HG03565 (cell line): Measurements from ENCODE around the gene OR51B4.
A peak's percentile ranks its signal among the peaks of the same experiment; 100 is the strongest.
"Not testable (repeated sequence)": the region's sequence is repeated elsewhere in the genome, so short reads cannot be mapped to it uniquely, and the experiment has no call there.

Source experiments
- ATAC-seq: cut with Tn5 transposase; IDR thresholded peaks from one replicate; pipeline ENCODE4 v1.9.1; 2021; ENCODE audit warnings: mild to moderate bottlenecking, moderate library complexity; ENCODE audit not compliant: unreplicated experiment

OR51B4 gene

DNA sequence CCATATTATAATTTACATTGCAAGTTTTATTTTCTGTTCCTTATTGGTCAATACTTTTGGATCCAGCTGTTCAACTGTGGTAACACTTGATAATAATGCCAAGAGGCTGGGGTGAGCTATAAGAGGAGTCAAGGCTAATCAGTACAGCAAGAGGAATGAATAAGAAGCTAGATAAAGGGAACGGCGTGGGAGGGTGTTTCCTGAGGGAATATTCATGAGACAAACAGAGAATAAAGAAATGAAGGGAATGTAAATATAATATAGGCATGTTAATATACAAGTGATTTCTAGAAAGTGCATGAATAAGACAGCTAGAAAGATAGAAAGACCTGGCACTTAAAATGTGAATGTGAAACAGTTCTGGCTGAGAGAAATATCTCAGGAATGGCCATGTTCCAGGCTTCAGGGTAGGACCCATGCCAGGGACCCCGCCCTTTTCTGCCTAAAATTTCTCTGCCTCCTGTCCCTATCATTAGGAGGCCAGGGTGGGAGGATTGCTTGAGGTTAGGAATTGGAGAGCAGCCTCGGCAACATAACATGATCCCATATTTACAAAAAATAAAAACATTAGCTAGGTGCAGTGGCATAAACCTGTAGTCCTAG lies 3.9 kb downstream of the OR51B4 start:
- no peak for ATAC-seq

DNA sequence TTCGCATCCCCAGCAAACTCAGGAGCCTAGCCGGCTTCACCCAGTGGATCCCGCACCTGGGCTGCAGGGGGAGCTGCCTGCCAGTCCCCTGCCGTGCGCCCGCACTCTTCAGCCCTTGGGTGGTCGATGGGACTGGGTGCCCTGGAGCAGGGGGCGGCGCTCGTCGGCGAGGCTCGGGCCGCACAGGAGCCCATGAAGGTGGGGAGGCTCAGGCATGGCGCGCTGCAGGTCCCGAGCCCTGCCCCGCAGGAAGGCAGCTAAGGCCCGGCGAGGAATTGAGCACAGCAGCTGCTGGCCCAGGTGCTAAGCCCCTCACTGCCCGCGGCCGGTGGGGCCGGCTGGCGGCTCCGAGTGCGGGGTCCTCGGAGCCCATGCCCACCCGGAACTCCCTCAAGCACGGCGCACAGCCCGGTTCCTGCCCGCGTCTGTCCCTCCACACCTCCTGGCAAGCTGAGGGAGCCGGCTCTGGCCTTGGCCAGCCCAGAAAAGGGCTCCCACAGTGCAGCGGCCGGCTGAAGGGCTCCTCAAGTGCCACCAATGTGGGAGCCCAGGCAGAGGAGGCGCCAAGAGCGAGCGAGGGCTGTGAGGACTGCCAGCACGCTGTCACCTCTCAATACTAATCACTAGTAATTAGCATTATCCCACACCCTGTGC lies 7.3 kb downstream of the OR51B4 start:
- not testable (repeated sequence) for ATAC-seq

DNA sequence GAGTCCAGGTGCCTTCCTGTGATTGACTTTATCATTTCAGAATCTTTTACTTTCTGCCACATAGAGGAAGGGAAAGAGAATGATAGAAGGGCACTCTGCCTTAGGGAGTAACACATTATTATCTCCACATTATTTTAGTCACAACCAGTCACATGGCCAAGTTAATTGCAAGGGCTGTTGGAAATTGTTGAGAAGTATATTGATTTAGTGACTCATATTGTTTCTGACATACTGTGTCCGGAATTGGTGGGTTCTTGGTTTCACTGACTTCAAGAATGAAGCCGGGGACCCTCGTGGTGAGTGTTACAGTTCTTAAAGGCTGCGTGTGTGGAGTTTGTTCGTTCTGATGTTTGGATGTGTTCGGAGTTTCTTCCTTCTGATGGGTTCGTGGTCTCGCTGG lies 8.7 kb downstream of the OR51B4 start:
- ATAC-seq: no peak

DNA sequence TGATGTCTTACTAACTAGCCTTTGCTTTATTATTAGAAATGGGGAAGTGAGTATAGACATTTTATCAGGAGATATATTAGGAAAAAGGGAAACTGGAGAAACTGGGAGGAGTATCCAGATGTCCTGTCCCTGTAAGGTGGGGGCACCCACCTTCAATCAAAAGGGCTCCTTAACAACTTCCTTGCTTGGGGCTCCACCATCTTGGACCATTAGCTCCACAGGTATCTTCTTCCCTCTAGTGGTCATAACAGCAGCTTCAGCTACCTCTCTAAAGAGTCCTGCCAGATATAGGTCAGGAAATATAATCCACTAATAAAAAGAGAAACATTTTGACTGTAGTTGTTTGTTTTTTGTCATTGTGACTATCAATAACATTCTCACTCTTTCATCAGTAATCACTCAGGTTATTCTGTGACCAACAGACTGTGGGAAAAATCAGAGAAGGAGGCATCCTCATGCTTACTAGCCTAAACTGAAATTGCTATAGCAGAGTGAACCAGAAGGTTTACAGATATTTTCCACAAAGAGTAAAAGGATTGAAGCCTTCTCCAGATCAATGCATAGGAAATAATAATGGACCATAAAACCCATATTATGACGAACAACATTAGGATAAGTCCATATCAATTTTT lies 10.4 kb downstream of the OR51B4 start:
- peak; percentile 93 for ATAC-seq

DNA sequence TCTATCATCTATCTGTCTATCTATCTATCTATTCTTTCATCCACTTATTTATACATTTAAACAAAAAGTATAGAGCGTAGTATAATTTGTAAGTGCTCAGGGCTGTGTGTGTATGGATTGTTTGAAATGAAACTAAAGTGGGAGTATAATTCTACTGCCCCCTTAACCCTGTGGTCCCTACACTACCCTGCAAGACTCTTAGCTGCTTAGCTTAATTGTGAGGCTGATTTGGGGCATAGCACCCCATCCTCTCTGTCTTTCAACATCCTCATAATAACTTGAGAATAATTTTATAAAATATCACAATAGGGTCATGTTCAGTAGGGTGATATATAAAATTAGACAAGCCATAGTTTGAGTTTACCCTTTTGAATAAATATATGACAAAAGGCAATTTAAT lies 11.6 kb downstream of the OR51B4 start:
- ATAC-seq: no peak

DNA sequence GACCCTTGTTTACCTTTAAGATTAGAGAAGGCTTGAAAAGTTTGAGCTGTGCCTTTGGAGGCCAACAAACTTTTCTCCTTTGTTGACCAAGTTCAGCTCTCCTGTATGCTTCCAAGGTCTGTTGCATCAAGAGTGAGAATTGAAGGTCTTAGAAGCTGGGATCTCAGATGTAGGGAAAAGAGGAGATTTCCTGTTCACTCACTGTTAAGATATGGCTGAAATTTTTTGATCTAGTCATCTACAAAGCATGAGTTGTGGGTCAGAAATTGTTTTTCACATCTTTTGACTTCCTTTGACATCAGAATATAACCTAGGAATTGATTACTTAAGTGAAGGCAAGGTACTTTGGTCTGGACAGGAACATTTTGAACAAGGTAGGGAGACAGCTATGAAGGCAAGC lies 12.1 kb downstream of the OR51B4 start:
- ATAC-seq: no peak

DNA sequence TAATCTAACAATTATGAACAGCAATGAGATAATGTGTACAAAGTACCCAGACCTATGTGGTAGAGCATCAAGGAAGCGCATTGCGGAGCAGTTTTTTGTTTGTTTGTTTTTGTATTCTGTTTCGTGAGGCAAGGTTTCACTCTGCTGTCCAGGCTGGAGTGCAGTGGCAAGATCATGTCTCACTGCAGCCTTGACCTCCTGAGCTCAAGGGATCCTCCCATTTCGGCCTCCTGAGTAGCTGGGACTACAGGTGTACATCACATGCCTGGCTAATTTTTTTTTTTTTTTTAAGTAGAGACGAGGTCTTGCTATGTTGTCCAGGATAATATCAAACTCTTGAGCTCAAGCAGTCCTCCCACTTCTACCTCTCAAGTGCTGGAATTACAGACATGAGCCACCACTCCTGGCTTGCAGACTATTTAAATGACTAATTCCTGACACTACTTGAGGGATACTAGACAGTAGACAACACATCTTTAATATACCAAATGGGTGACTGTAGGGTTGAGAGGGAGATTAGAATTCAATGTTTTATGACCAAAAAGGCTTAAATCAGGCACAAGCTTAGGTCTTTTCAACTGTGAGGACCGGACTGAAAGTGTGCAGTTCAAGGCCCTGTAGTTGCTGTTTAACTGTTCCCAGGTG lies 12.7 kb downstream of the OR51B4 start:
- ATAC-seq: no peak

DNA sequence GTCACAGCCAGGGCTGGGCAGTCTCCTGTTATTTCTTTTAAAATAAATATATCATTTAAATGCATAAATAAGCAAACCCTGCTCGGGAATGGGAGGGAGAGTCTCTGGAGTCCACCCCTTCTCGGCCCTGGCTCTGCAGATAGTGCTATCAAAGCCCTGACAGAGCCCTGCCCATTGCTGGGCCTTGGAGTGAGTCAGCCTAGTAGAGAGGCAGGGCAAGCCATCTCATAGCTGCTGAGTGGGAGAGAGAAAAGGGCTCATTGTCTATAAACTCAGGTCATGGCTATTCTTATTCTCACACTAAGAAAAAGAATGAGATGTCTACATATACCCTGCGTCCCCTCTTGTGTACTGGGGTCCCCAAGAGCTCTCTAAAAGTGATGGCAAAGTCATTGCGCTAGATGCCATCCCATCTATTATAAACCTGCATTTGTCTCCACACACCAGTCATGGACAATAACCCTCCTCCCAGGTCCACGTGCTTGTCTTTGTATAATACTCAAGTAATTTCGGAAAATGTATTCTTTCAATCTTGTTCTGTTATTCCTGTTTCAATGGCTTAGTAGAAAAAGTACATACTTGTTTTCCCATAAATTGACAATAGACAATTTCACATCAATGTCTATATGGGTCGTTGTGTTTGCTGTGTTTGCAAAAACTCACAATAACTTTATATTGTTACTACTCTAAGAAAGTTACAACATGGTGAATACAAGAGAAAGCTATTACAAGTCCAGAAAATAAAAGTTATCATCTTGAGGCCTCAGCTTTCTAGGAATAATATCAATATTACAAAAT lies 13.4 kb downstream of the OR51B4 start:
- no peak for ATAC-seq

DNA sequence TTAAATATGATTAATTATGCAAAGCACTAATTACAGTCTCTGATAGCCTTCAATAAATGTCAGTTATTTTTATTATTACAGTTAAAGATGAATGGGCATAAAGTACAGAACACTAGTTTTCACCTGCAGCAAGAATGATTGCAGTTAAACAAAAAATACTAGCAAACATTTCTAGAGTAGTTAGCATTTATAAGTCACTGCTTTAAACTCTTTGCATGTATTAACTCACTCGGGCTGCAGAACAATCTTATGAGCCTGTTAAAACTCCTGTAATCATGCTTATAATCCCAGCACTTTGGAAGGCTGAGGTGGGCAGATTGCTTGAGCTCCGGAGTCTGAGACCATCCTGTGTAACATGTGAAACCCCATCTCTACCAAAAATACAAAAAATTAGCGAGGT lies 14.8 kb downstream of the OR51B4 start:
- ATAC-seq: no peak

DNA sequence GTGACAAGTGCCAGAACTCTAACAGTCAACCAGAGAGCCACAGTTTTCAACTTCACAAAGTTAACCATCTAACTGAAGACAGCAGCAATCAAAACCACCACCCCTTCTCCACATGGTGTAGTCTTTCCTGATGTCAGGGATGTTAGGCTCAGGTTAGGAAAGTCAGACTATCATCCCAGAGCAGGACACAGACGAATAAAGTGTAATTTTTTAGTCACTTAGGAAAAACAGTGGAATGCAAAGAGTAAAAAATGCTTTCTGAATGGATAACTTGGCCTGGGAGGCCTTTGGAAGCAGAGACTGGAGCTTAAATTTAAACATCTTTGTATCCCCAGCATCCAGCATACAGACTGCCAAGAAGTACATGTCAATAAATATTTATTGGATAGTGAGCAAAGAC lies 15.4 kb downstream of the OR51B4 start:
- ATAC-seq: no peak

DNA sequence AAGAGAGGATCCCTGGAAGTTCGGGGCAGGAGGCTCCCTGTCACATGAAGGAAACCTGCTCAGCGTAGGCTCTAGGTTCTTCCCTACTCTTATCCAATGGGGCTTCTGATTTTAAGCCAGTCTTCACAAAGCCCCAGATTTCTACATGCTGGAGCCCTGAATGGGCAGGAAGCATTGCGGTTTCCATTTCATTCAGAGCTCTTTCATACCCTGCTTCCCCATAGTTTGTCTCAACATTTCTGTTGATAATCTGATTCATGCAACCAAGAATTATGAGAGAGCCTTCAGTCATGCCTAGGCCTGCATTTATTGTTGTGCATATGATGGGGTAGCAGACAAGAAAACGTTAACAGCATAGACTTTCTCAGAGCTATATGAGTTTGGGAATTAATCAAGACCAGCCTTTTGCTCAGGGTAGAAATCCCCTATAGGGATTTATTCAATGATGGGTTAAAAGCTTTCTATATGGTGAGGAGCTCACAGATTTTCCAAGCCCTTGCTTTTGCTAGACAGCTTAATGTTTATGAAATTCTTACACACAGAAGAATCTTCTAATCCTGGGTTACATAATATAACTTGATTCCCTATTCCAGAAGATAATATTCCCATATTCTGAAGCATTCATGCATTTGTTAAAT lies 15.9 kb downstream of the OR51B4 start:
- no peak for ATAC-seq

DNA sequence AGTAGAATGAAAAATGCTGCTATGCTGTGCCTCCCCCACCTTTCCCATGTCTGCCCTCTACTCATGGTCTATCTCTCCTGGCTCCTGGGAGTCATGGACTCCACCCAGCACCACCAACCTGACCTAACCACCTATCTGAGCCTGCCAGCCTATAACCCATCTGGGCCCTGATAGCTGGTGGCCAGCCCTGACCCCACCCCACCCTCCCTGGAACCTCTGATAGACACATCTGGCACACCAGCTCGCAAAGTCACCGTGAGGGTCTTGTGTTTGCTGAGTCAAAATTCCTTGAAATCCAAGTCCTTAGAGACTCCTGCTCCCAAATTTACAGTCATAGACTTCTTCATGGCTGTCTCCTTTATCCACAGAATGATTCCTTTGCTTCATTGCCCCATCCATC lies 17.1 kb downstream of the OR51B4 start:
- ATAC-seq: no peak

DNA sequence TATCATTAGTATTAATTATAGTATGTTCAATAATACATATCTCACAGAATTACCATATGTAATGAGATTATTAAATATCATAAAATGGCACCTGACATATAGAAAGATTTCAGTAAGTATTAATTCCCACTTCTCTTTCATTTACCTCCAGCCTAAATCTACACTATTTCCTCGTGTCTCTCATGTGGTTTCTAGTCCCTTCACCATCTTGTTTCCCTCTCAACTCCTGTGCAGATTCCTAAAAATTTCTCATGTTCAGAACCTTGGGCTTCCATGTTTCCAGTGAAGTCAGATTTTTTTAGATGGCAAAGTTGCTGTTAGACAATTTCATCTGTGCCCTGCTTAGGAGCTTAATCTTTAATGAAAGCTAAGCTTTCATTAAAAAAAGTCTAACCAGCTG lies 17.9 kb downstream of the OR51B4 start:
- ATAC-seq: no peak

DNA sequence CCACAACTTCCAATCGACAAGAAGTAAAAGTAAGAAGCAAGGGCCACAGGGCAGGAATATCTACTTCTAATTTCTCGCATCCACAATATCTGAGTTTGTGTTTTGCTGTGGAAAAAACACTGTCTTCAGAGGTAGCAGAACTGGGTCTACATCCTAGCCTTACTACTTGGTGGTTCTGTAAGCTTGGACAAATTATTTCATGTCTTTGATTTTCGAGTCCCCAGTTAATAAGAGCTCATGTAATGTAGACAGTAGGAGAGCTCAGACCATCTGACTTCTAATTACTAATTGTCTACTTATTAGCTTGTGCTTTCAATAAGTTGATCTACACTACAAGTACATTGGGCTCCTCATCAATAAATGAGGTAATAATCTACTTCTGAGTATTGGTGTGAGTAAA lies 18.7 kb downstream of the OR51B4 start:
- no peak for ATAC-seq

DNA sequence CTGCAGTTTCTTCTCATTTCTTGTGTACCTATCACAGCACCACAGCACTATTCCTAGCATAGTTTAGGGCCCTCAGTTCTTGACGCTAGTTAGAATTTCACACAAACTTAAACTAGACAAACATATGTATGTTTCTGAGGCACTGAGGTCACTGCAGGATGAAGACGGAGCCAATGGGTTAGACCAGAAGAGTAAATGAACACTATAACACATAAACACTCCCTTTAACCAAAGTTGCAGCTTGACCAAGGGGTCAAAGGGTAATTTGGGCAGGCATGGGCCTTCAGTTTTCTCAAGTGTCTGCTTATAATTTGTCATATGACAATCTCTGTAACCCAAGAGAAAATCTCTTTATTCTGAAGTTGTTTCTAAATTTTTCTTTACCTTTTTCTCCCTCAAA lies 19.1 kb downstream of the OR51B4 start:
- ATAC-seq: no peak

DNA sequence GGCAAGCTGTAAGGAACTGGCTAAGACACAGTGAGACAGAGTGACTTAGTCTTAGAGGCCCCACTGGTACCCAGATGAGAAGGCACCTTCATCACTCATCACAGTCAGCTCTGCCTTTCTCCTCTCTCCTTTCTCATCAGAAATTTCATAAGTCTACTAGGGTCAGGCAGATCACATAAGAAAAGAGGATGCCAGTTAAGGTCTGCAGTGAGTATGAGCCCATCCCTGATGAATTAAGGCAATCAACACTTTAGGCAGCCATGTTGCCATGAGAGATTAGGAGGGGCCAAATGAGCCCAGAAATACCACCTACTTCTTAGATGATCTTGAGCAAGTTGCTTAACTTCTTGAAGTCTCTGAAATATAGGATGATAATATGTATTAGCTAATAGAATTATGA lies 20.1 kb downstream of the OR51B4 start:
- ATAC-seq: no peak

DNA sequence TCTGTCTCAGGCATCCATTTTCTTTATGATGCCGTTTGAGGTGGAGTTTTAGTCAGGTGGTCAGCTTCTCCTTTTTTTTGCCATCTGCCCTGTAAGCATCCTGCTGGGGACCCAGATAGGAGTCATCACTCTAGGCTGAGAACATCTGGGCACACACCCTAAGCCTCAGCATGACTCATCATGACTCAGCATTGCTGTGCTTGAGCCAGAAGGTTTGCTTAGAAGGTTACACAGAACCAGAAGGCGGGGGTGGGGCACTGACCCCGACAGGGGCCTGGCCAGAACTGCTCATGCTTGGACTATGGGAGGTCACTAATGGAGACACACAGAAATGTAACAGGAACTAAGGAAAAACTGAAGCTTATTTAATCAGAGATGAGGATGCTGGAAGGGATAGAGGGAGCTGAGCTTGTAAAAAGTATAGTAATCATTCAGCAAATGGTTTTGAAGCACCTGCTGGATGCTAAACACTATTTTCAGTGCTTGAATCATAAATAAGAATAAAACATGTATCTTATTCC lies 21.1 kb downstream of the OR51B4 start:
- ATAC-seq: peak; percentile 90

DNA sequence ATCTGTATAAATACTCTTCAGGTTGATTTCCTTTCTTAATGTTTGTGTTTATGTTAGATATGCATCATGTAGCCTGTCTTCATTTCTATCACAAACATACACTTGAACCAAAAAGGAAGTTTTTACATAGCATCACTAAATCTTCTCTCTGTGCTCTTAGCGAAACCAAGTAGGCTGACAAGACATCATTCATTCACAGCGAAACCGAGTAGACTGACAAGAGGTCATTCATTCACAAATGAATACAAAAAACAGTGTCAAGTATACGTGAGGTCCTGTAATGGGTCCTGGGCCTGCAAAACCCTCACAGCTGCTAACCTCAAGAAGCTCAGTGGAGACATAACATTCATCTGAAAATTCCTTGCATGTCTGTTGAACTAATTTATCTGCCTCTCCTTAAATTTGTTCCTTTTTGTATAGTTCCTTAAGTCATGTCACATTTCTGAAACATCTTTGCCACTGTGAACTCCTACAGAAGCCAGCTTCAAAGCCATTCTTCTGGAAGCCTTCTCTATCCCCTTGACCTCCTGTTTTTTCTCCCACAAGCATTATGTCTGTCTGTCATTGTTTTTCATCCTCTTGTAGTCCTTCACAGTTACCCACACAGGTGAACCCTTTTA lies 22.2 kb downstream of the OR51B4 start:
- ATAC-seq: no peak

DNA sequence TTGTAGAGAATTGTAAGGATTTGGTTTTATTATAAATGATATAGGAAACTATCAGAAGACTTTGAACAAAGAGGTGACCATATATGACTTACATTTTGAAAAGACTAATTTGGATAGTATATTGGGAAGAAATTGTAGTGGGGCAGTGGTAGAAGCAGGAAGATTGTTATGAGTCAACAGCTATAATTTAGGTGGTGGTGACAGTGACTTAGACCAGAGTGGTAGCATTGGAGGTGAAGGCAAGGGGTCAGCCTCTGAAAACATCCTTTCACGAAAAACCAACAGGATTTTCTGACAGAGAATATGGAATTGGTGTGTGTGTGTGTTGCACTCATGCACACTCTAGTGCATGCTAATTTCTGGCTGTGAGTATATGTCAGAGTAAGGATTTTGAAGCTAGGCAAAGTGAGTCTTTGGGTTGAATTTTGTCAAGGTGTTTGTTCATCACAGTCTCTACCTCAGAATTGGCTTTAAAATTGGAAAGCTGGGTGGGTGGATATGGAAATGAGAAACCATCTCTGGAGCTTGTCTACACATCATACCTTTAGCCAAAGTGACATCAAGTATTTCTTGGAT lies 23.9 kb downstream of the OR51B4 start:
- ATAC-seq: peak; percentile 54

DNA sequence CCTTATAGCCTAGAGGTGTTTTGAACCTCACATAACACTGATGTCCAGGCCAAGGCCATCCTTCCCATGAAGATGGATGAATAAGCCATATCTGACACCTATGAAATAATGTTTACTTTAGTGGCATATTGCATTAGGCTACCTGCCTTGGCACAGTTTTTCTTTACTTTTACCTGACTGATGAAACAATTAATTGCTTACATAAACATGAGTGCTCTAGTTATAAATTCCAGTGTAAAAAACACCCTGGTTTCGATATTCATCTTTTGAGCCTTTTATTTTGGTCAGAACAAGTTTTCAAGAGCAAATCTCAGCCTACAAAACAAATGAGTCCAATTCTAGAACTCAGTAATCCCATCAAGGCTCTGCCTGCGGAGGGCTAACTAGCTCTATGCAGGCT lies 25.0 kb downstream of the OR51B4 start:
- ATAC-seq: no peak
